ENCODE results near the gene SCN2B.

The SCN2B gene

DNA sequence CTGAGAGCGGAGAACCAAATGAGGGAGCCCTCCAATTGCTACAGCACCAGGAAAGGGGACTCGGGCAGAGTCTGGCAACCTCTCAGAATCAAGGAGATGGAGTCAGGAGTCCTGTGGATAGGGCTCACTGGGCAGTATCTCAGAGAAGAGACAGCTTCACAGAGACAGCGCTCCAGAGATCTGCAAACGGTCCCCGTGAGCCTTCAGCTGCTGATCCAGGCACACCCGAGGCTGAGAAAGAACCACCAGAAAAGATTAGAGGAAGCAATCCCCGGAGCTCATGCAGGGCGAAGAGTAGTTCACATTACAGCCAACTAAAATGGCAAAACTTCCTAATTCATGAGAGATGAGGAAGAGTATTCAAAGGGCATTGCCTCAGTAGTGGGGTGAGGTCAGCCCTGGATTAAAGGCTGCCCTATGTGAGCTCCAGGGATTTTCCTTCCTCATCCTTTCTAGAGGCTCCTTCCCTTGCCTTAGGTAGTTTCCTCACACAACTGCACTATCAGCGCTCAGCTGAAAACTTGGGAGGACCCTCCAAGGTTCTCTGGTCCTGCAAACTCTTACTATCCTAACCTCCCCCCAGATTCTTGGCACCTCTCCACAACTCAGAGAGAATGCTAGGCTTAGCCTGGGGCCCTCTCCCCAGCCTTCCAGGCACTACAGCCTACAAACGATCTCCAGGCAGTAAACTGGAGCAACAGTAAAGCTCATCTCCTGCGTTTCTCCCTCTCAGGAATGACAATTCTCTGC is 47.5 kb downstream of the SCN2B start:
- no peak for DNase-seq

GRCh38 chr11:118128310-118128709 is 48.1 kb downstream of the SCN2B start:
- DNase-seq = no peak

GRCh38 chr11:118126082-118126838 is 50.2 kb downstream of the SCN2B start:
- no peak for DNase-seq

- no peak for DNase-seq
These were observed 51.4 kb downstream of the SCN2B start for GRCh38 chr11:118124929-118125535.

- no peak for DNase-seq
These were observed 55.6 kb downstream of the SCN2B start for GRCh38 chr11:118120793-118121192.

DNA sequence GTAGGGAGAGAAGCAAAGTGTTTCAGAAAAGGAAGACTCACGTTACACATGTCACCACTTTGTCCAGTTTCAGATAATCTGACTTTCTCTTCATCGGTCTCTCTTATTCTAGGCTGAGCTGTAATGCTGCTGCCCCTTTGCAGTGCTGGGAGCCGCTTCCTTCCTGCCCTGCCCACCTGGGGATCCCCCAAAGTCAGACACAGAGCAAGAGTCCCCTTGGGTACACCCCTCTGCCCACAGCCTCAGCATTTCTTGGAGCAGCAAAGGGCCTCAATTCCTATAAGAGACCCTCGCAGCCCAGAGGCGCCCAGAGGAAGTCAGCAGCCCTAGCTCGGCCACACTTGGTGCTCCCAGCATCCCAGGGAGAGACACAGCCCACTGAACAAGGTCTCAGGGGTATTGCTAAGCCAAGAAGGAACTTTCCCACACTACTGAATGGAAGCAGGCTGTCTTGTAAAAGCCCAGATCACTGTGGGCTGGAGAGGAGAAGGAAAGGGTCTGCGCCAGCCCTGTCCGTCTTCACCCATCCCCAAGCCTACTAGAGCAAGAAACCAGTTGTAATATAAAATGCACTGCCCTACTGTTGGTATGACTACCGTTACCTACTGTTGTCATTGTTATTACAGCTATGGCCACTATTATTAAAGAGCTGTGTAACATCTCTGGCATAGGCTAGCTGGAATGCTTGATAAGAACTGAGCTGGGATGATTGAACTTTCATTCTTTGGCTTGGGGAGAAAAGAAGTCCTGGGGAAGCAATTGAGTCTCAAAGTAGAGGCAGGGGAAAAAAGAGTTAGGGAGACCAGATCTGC is 58.4 kb downstream of the SCN2B start:
- DNase-seq = no peak

DNA sequence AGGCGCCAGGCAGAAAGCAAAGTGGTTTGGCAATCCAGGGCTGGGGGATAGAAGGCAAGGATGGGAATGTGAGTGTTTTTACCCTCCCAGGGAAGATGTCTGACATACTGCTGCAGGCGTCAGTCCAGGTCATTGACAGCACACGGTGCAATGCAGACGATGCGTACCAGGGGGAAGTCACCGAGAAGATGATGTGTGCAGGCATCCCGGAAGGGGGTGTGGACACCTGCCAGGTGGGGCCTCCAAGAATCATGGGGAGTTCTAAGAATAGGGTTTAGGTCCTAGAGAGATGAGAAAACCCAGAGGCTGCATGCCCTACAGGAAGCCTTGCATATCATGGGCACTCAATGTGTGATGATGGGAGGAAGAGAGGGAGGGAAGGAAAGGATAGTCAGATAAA is 61.4 kb downstream of the SCN2B start:
- DNase-seq = no peak

DNA sequence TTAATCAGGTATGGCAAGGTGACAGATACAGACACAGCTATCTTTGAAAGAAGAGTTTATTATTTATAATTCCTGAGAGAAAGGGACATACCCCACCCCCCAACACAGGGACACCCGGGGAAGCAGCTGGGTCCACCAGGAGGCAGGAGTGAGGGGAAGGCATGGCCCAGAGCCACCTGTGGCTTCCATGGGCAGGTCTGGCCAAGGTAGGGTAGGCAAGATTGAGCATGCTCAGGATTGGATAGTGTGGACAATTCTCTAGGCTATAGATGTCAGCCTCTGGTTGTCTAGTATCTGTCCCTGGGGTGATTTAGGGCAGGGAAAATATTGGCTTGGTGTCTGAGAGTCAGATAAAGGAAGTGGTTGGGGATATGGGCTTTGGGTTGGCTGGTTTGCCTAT is 62.2 kb downstream of the SCN2B start:
- DNase-seq = no peak

GRCh38 chr11:118112711-118113430 is 63.6 kb downstream of the SCN2B start:
- DNase-seq = no peak

Measured in stimulated activated naive CD4-positive, alpha-beta T cell (primary cell).